ENCODE results near the gene P2RX1.

Gene P2RX1

GRCh38 chr17:3892095-3892998 lies 23.9 kb downstream of the P2RX1 start:
- in situ Hi-C loops (cut with MboI; ENCODE audit: low pct_unique_long_range_greater_than_20kb, low sequenced_read_pairs), result no loop called here
- peak; percentile 64 for DNase-seq

GRCh38 chr17:3891626-3892094 lies 24.6 kb downstream of the P2RX1 start:
- in situ Hi-C loops (cut with MboI; ENCODE audit: low pct_unique_long_range_greater_than_20kb, low sequenced_read_pairs), result no loop called here
- DNase-seq, result no peak

- in situ Hi-C loops (cut with MboI; ENCODE audit: low pct_unique_long_range_greater_than_20kb, low sequenced_read_pairs), result no loop called here
- DNase-seq, result no peak
Observed at GRCh38 chr17:3890878-3891219, 25.4 kb downstream of the P2RX1 start.

GRCh38 chr17:3890082-3890877 lies 26.0 kb downstream of the P2RX1 start:
- DNase-seq, result peak; percentile 50

GRCh38 chr17:3889325-3890012 lies 26.8 kb downstream of the P2RX1 start:
- DNase-seq, result no peak
- in situ Hi-C loops (cut with MboI; ENCODE audit: low pct_unique_long_range_greater_than_20kb, low sequenced_read_pairs), result no loop called here

More at GRCh38 chr17:3890082-3890877, 26.0 kb downstream of the P2RX1 start:
- in situ Hi-C loops (cut with MboI; ENCODE audit: low pct_unique_long_range_greater_than_20kb, low sequenced_read_pairs), result no loop called here

- in situ Hi-C loops (cut with MboI; ENCODE audit: low pct_unique_long_range_greater_than_20kb, low sequenced_read_pairs), result no loop called here
- DNase-seq, result no peak
Observed at GRCh38 chr17:3888343-3889171, 27.7 kb downstream of the P2RX1 start.

GRCh38 chr17:3887804-3888203 lies 28.5 kb downstream of the P2RX1 start:
- in situ Hi-C loops (cut with MboI; ENCODE audit: low pct_unique_long_range_greater_than_20kb, low sequenced_read_pairs), result no loop called here
- DNase-seq, result no peak

GRCh38 chr17:3887394-3887793 lies 28.9 kb downstream of the P2RX1 start:
- in situ Hi-C loops (cut with MboI; ENCODE audit: low pct_unique_long_range_greater_than_20kb, low sequenced_read_pairs), result no loop called here
- DNase-seq, result no peak

- in situ Hi-C loops (cut with MboI; ENCODE audit: low pct_unique_long_range_greater_than_20kb, low sequenced_read_pairs), result no loop called here
- peak; percentile 49 for DNase-seq
Observed at GRCh38 chr17:3886776-3887175, 29.5 kb downstream of the P2RX1 start.

GRCh38 chr17:3885970-3886369 lies 30.3 kb downstream of the P2RX1 start:
- no peak for DNase-seq
- in situ Hi-C loops (cut with MboI; ENCODE audit: low pct_unique_long_range_greater_than_20kb, low sequenced_read_pairs), result no loop called here

GRCh38 chr17:3885271-3885670 lies 31.0 kb downstream of the P2RX1 start:
- in situ Hi-C loops (cut with MboI; ENCODE audit: low pct_unique_long_range_greater_than_20kb, low sequenced_read_pairs), result no loop called here
- no peak for DNase-seq

GRCh38 chr17:3884188-3884587 lies 32.1 kb downstream of the P2RX1 start:
- no peak for DNase-seq
- in situ Hi-C loops (cut with MboI; ENCODE audit: low pct_unique_long_range_greater_than_20kb, low sequenced_read_pairs), result no loop called here

GRCh38 chr17:3882276-3882675 lies 34.0 kb downstream of the P2RX1 start:
- in situ Hi-C loops (cut with MboI; ENCODE audit: low pct_unique_long_range_greater_than_20kb, low sequenced_read_pairs), result no loop called here
- DNase-seq, result no peak

- no peak for DNase-seq
- in situ Hi-C loops (cut with MboI; ENCODE audit: low pct_unique_long_range_greater_than_20kb, low sequenced_read_pairs), result no loop called here
Observed at GRCh38 chr17:3880983-3881382, 35.3 kb downstream of the P2RX1 start.

- in situ Hi-C loops (cut with MboI; ENCODE audit: low pct_unique_long_range_greater_than_20kb, low sequenced_read_pairs), result no loop called here
- no peak for DNase-seq
Observed at GRCh38 chr17:3879591-3880417, 36.5 kb downstream of the P2RX1 start.

- in situ Hi-C loops (cut with MboI; ENCODE audit: low pct_unique_long_range_greater_than_20kb, low sequenced_read_pairs), result no loop called here
- no peak for DNase-seq
Observed at GRCh38 chr17:3879186-3879585, 37.1 kb downstream of the P2RX1 start.

GRCh38 chr17:3877220-3877619 lies 39.0 kb downstream of the P2RX1 start:
- DNase-seq, result no peak
- in situ Hi-C loops (cut with MboI; ENCODE audit: low pct_unique_long_range_greater_than_20kb, low sequenced_read_pairs), result no loop called here

- no peak for DNase-seq
- in situ Hi-C loops (cut with MboI; ENCODE audit: low pct_unique_long_range_greater_than_20kb, low sequenced_read_pairs), result no loop called here
Observed at GRCh38 chr17:3875317-3875716, 40.9 kb downstream of the P2RX1 start.

All from KBM-7 (cell line).